Panc1 (cell line): ENCODE measurements around the gene TVP23A.

ENCODE experiments used
- POLR2AphosphoS5 ChIP-seq: IDR thresholded peaks from 2 replicates; pipeline ENCODE4 v1.6.1; 2012; ENCODE audit warnings: mild to moderate bottlenecking, low read depth, low read length, moderate library complexity
- SIN3A ChIP-seq: IDR thresholded peaks from 2 replicates; pipeline ENCODE4 v1.6.1; 2012; ENCODE audit warnings: low read depth, mild to moderate bottlenecking, low read length, moderate library complexity, borderline replicate concordance; ENCODE audit not compliant: insufficient read depth
- TCF7L2 ChIP-seq: IDR thresholded peaks from 2 replicates; pipeline ENCODE4 v1.6.1; 2011; ENCODE audit warnings: mild to moderate bottlenecking, low read depth, low read length, inconsistent platforms
- TF ChIP-seq, protein P1 (sequence below): fragments of 450-650 bp; IDR thresholded peaks from 2 replicates; pipeline ENCODE4 v1.5.1; 2017; ENCODE audit warnings: mild to moderate bottlenecking

DNA sequence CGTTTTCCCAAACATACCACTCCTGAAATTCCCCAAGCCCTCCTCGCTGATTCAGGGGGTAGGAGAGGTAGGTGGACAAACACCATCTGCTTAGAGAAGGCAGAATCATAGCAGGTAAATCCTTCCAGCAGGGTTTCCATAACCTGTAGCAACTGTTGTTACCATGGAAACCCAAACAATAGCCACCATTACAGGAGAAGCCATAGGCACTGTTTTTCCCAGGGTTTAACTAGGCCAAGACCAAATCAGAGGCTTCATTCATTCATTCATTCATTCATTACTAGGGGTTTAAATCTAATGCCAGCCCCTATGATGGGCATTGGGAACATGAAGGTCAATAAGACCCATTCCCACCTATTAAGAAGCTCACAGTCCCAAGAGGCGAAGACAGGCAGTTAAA lies 32.9 kb upstream of the TVP23A start:
- TF ChIP-seq, protein P1, sequence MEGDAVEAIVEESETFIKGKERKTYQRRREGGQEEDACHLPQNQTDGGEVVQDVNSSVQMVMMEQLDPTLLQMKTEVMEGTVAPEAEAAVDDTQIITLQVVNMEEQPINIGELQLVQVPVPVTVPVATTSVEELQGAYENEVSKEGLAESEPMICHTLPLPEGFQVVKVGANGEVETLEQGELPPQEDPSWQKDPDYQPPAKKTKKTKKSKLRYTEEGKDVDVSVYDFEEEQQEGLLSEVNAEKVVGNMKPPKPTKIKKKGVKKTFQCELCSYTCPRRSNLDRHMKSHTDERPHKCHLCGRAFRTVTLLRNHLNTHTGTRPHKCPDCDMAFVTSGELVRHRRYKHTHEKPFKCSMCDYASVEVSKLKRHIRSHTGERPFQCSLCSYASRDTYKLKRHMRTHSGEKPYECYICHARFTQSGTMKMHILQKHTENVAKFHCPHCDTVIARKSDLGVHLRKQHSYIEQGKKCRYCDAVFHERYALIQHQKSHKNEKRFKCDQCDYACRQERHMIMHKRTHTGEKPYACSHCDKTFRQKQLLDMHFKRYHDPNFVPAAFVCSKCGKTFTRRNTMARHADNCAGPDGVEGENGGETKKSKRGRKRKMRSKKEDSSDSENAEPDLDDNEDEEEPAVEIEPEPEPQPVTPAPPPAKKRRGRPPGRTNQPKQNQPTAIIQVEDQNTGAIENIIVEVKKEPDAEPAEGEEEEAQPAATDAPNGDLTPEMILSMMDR = no peak
- TF ChIP-seq TCF7L2 = no peak
- TF ChIP-seq POLR2AphosphoS5 = no peak
- no peak for TF ChIP-seq SIN3A
